ENCODE data around the gene CEP128. TPM values are rescaled to one million over a fixed set of nuclear protein-coding genes. Genes with fewer than 3 reads are reported as not detected.

The CEP128 gene
- total RNA-seq, 1 experiment from 2014 or later = 27.3 TPM

DNA sequence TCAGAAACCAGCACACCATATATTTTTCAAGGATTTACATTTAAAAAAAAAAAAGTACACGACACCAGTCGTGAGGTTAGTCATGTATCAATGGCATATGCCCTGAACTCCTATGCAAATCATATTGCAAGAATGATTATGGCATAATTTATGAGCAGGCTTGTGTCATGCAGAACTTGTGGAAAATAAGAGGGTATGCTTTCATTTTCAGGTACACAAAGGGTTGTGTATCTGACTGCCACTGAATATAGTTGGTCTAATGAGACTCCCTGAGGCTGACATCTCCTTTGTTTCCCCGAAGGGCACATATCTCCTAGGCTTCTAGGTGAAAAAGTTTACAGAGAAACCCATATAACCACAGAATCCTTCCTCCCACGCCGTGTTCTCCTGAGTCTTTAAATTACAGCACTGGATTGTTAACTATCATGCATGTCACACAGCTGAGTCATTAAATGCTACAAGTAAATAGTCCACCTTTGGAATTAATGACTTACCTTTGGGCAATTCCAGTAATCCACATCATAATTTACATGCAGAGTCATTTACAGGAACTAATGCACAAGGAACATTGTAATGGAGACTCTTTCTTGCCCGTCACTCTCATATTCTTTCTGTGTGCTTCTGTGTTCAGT lies 373.5 kb downstream of the CEP128 start:
- TF ChIP-seq, protein P1, sequence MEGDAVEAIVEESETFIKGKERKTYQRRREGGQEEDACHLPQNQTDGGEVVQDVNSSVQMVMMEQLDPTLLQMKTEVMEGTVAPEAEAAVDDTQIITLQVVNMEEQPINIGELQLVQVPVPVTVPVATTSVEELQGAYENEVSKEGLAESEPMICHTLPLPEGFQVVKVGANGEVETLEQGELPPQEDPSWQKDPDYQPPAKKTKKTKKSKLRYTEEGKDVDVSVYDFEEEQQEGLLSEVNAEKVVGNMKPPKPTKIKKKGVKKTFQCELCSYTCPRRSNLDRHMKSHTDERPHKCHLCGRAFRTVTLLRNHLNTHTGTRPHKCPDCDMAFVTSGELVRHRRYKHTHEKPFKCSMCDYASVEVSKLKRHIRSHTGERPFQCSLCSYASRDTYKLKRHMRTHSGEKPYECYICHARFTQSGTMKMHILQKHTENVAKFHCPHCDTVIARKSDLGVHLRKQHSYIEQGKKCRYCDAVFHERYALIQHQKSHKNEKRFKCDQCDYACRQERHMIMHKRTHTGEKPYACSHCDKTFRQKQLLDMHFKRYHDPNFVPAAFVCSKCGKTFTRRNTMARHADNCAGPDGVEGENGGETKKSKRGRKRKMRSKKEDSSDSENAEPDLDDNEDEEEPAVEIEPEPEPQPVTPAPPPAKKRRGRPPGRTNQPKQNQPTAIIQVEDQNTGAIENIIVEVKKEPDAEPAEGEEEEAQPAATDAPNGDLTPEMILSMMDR (conservative IDR thresholded peaks at IDR 0.05; ENCODE audit: low read depth, low read length) = no peak
- no peak for TF ChIP-seq EZH2 (IDR thresholded peaks at IDR 0.05; ENCODE audit: borderline replicate concordance, low read depth, low read length, poor library complexity, severe bottlenecking)
- no peak overlapping the region for H3K27ac ChIP-seq (ENCODE audit: low read depth, low read length, poor library complexity, severe bottlenecking)
- CTCF ChIA-PET = no interaction called here
- no peaks in the 10 kb centered on the region for H3K9me3 ChIP-seq (ENCODE audit: low read depth, low read length, poor library complexity, severe bottlenecking)
- H3K36me3 ChIP-seq (ENCODE audit: insufficient read depth, low read length, poor library complexity, severe bottlenecking) = no peaks in the 10 kb centered on the region
- intact Hi-C loops (cut with micrococcal nuclease; ENCODE audit: unreplicated experiment) = no loop called here
- no peaks in the 10 kb centered on the region for H3K27me3 ChIP-seq (replicated peaks; ENCODE audit: insufficient read depth, low read depth, low read length, poor library complexity)
- H3K4me1 ChIP-seq (ENCODE audit: insufficient read depth, low read length, poor library complexity, severe bottlenecking) = no peaks in the 10 kb centered on the region
- POLR2A ChIA-PET (ENCODE audit: low non-redundant PET) = no interaction called here
- BruUV-seq (replicated peaks) = no TSS peak
- no peak for DNase-seq (ENCODE audit: low spot score)
- H3K4me3 ChIP-seq (ENCODE audit: low read depth, low read length, poor library complexity, severe bottlenecking) = no peak overlapping the region

DNA sequence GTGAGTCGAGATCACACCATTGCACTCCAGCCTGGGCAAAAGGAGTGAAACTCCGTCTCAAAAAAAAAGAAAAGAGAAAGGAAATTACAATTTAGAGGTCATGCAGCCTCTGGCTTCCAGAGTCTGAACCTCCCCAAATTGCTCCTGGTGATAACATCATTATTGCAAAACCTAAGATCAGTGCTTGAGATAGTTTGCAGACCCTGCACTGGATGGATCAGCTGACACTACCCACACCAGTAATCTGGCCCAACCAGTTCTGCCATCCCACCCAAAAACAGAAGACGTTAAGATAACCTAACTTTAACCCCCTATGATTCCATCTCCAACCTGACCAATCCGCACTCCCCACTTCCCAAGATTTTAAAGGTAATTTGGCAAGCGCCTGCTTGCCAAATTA lies 376.5 kb downstream of the CEP128 start:
- intact Hi-C loops (cut with micrococcal nuclease; ENCODE audit: unreplicated experiment) = no loop called here
- H3K27ac ChIP-seq (ENCODE audit: low read depth, low read length, poor library complexity, severe bottlenecking) = no peak overlapping the region
- no peaks in the 10 kb centered on the region for H3K36me3 ChIP-seq (ENCODE audit: insufficient read depth, low read length, poor library complexity, severe bottlenecking)
- TF ChIP-seq, protein P1 (conservative IDR thresholded peaks at IDR 0.05; ENCODE audit: low read depth, low read length) = no peak
- TF ChIP-seq EZH2 (IDR thresholded peaks at IDR 0.05; ENCODE audit: borderline replicate concordance, low read depth, low read length, poor library complexity, severe bottlenecking) = no peak
- H3K4me3 ChIP-seq (ENCODE audit: low read depth, low read length, poor library complexity, severe bottlenecking) = no peak overlapping the region
- H3K4me1 ChIP-seq (ENCODE audit: insufficient read depth, low read length, poor library complexity, severe bottlenecking) = no peaks in the 10 kb centered on the region
- no peaks in the 10 kb centered on the region for H3K27me3 ChIP-seq (replicated peaks; ENCODE audit: insufficient read depth, low read depth, low read length, poor library complexity)
- no peak for DNase-seq (ENCODE audit: low spot score)
- BruUV-seq (replicated peaks) = no TSS peak
- H3K9me3 ChIP-seq (ENCODE audit: low read depth, low read length, poor library complexity, severe bottlenecking) = no peaks in the 10 kb centered on the region
- ChIA-PET CTCF (no interaction called here), POLR2A (ENCODE audit: low non-redundant PET) (no interaction called here)

DNA sequence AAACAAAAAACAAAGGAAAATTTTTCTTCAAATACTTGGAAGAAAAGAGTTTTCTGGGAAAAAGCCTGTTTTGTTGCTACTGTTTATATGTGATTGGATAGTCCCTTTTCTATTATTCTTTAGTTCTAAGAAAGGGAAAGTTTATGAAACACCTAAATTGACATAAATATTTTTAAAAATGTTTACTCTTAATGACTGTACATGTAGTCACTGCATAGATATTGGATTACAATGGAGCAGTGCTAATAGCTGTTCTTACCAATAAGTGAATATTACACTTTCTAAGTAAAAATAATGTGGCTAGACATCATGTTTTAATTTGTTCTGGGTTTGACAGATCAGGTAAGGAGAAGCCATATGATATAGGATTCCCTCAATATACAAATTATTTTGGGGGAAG lies 377.5 kb downstream of the CEP128 start:
- TF ChIP-seq, protein P1 (conservative IDR thresholded peaks at IDR 0.05; ENCODE audit: low read depth, low read length) = no peak
- no peak for TF ChIP-seq EZH2 (IDR thresholded peaks at IDR 0.05; ENCODE audit: borderline replicate concordance, low read depth, low read length, poor library complexity, severe bottlenecking)
- no peak overlapping the region for H3K4me3 ChIP-seq (ENCODE audit: low read depth, low read length, poor library complexity, severe bottlenecking)
- intact Hi-C loops (cut with micrococcal nuclease; ENCODE audit: unreplicated experiment) = no loop called here
- POLR2A ChIA-PET (ENCODE audit: low non-redundant PET) = no interaction called here
- H3K27me3 ChIP-seq (replicated peaks; ENCODE audit: insufficient read depth, low read depth, low read length, poor library complexity) = no peaks in the 10 kb centered on the region
- H3K9me3 ChIP-seq (ENCODE audit: low read depth, low read length, poor library complexity, severe bottlenecking) = no peaks in the 10 kb centered on the region
- H3K4me1 ChIP-seq (ENCODE audit: insufficient read depth, low read length, poor library complexity, severe bottlenecking) = no peaks in the 10 kb centered on the region
- DNase-seq (ENCODE audit: low spot score) = no peak
- H3K27ac ChIP-seq (ENCODE audit: low read depth, low read length, poor library complexity, severe bottlenecking) = no peak overlapping the region
- CTCF ChIA-PET = no interaction called here
- H3K36me3 ChIP-seq (ENCODE audit: insufficient read depth, low read length, poor library complexity, severe bottlenecking) = no peaks in the 10 kb centered on the region
- no TSS peak for BruUV-seq (replicated peaks)

All from A673 (cell line).